ENCODE measurements around the gene PELO.
"Not testable (repeated sequence)": the region's sequence is repeated elsewhere in the genome, so short reads cannot be mapped to it uniquely, and the experiment has no call there.

The PELO gene

DNA sequence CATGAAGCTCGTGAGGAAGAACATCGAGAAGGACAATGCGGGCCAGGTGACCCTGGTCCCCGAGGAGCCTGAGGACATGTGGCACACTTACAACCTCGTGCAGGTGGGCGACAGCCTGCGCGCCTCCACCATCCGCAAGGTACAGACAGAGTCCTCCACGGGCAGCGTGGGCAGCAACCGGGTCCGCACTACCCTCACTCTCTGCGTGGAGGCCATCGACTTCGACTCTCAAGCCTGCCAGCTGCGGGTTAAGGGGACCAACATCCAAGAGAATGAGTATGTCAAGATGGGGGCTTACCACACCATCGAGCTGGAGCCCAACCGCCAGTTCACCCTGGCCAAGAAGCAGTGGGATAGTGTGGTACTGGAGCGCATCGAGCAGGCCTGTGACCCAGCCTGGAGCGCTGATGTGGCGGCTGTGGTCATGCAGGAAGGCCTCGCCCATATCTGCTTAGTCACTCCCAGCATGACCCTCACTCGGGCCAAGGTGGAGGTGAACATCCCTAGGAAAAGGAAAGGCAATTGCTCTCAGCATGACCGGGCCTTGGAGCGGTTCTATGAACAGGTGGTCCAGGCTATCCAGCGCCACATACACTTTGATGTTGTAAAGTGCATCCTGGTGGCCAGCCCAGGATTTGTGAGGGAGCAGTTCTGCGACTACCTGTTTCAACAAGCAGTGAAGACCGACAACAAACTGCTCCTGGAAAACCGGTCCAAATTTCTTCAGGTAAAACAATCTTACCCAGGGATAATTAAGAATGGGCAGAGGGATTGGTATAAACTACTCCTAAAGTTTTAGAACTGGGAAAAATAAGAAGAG, 12.9 kb downstream of the PELO start:
- DNase-seq (ENCODE audit: low read depth in 2 of 2, low spot score in 1 of 2) = no peak

DNA sequence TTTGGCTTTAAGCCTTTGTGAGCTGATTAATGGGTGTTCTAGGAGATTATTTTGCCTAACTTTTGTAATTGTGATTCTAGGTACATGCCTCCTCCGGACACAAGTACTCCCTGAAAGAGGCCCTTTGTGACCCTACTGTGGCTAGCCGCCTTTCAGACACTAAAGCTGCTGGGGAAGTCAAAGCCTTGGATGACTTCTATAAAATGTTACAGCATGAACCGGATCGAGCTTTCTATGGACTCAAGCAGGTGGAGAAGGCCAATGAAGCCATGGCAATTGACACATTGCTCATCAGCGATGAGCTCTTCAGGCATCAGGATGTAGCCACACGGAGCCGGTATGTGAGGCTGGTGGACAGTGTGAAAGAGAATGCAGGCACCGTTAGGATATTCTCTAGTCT, 13.6 kb downstream of the PELO start:
- DNase-seq (ENCODE audit: low read depth in 2 of 2, low spot score in 1 of 2) = no peak

DNA sequence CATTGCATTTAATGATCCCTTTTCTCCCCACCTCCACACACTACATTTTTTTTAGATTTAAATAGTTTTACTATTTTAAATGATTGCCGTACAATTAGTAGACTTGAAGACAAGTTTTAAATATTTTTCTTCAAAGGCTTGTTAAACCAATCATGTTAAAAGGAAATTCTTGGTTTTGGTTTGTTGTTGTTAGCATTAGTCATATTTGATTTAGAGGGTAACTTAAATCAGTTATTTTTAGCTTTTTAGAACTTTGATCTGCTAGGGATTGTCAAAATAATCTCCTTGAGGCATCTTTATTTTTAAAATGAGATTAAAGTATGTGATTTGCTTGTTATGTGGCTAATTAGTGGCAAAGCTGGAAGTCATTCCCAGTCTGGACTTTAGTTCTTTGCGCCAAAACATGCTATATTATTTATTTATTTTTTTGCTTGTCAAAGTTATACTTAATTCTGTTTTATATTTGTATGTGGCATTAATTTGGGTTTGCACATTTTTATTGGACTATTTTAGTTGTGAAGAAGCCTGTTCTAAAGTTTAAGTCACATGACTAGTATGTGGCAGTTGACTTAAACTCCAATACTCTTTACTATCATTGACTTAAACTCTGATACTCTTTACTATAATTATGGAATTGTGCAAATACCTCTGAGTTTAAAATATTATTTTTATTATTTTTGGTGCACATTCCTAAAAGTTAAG, 14.7 kb downstream of the PELO start:
- DNase-seq (ENCODE audit: low read depth in 2 of 2, low spot score in 1 of 2) = no peak

DNA sequence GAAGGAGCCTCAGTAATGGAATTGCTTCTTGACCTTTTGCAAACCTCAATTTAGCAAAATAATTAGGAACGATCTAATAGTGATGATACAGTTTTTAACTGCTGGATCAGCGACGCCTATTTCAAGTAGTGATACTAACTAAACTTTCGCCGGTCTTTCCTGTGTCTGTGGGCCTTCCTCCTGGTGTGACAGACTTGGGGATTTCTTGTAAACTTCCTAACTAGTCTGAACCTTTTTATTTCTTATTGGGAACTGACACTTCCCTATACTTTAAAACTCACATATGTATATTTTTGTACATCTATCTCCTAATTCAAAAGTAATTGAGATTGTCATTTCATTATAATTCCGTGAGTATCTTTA, 15.2 kb downstream of the PELO start:
- no peak for DNase-seq (ENCODE audit: low read depth in 2 of 2, low spot score in 1 of 2)

DNA sequence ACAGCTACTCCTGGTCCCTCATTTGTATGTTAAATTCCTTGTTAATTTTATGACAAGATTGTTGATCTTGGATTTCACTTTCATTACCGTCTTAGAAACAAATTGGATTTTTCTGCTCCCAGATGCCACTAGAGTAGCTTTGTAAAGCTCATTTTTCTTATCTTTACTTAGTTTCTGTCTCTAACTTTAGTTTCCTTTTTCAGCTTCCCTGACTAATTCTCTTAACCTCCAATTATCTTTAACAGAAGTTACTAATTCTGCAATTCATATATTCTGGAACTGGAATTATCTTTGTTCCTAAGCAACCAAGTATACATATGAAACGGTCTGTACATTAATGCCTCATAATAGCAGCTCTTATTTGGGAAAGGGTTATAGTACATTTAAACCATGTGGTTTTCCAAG, 16.7 kb downstream of the PELO start:
- DNase-seq (ENCODE audit: low read depth in 2 of 2, low spot score in 1 of 2) = no peak

DNA sequence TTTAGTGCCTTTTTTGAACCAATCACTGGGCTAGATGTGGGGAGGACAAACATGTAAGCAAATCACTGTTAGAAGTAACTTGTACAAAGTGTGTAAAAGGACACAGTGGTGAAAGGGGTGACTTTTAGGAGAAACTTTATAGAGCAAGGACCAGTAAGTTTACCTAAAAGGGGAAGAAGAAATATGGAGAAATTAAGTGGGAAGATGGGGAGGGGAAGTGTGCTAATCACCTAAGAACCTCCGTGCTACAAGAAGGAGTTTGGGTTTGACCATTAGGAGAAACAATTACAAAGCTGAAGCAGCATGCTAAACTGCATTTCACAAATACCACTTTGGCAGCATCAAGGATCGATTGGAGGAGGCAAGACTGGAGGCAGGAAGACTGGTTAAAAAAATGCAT, 17.3 kb downstream of the PELO start:
- DNase-seq (ENCODE audit: low read depth in 2 of 2, low spot score in 1 of 2) = no peak

DNA sequence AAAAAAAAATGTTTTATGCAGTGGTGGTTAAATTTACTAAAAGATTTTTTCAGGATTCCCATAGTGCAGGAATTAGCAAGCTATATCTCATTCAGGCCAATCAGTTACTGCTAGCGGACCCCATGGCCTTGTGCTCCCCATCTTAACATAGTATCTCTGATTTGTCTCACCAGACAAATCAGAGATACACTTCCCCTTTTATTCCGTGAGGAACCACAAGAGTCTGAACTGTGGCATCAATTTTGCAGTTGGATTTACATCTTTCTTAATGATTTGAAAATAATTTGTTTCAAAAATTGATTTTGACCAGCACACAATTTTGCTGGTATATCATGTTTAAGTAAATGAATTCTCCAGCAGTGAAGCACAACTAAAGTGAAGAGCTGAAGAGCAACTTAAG, 17.9 kb downstream of the PELO start:
- no peak for DNase-seq (ENCODE audit: low read depth in 2 of 2, low spot score in 1 of 2)

DNA sequence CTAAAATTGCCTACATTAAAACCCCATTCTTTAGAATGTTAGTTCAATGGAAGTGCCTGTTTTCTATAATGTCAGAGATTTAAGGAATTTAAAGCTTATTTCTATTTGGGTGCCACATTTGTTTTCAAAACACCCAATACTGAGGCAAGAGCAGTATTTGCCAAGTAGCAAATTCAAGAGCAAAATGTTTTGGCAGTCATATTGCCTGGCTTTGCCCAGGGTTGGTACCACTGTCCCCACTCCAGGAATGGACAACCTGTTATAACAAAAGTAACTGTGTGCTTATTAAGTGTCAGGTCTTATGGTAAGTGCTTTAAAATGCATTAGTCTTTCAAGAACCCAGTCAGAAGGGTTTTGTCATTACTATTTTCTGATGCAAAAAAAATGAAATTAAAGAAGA, 19.3 kb downstream of the PELO start:
- DNase-seq (ENCODE audit: low read depth in 2 of 2, low spot score in 1 of 2) = no peak

DNA sequence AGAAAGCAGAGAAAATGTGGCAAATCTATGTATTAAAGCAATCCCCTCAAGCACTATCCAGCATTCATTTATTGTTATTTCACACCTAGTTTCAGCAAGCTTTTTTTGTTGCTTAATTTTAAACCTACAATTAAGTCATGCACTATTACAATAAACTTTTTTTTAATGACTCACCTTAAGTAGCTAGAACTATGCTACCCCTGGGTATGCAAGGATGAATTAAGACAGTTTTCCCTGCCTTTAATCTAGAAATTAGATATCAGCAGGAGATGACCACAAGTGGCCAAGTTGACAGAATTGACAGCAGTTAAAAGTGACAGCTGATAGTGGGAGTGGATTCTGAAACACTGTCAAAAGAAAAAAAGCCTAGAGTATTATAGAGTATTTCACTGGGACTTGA, 20.0 kb downstream of the PELO start:
- no peak for DNase-seq (ENCODE audit: low read depth in 2 of 2, low spot score in 1 of 2)

DNA sequence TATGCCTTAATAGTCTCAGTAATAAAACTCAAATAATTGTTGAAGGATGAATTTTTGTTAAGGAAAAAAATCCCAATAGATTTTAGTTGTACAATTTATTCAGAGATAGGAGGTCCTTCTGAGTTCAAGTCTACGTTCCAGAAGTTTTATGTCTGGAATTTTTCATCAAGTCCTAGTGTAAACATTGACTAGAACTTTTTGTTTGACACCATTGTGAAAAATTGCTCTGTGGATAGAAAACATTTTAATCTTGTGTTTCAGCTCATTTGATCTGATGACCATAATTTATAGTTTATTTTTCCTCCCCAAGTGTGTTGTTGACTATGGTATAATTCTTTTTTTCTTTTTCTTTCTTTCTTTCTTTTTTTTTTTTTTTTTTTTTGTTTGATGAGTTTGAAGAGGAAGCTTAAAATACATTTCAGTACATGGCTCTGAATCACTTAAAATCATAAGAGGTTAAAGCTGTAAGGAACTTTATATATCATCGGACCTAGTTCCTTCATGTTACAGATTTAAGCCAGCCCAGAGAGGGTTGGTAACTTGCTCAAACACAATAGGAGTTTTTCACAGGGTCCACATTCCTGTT, 20.7 kb downstream of the PELO start:
- DNase-seq (ENCODE audit: low read depth in 2 of 2, low spot score in 1 of 2) = no peak

DNA sequence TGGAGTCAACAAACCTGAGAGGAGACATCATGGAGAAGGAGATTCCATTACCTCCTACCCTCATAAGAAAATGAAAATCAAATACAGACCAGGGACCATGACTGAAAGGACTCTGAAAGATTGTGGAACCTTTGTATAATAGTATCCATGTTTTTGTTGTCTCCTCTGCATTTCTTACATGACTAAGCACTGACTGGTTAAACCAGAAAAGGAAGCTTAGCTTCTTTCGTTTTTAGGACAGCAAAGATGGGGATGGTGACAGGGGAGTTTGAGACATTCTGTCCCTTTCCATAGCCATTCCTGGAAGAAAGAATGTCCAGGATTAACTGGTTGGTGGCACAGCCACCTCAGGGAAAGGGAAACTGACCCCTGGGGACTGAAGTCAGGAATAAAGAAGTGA, 22.2 kb downstream of the PELO start:
- DNase-seq (ENCODE audit: low read depth in 2 of 2, low spot score in 1 of 2) = no peak

DNA sequence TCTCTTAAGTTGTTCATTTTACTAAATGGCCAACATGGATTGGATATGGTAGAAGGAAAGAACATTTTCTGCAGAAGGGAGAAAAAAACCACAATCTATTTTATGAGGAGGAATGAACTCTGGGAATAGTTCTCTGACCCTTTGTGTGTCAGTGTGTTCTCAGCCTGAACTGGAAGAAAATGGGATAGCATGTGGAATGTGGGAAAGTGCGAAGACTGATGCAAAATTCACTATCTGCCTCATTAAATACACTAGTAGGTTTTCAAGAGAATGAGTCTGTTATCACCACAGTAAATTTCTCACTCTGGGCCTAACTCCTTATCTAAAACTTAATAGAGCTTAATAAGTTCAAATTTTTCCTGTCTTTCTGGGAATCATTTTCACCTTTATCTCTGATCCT, 22.7 kb downstream of the PELO start:
- no peak for DNase-seq (ENCODE audit: low read depth in 2 of 2, low spot score in 1 of 2)

DNA sequence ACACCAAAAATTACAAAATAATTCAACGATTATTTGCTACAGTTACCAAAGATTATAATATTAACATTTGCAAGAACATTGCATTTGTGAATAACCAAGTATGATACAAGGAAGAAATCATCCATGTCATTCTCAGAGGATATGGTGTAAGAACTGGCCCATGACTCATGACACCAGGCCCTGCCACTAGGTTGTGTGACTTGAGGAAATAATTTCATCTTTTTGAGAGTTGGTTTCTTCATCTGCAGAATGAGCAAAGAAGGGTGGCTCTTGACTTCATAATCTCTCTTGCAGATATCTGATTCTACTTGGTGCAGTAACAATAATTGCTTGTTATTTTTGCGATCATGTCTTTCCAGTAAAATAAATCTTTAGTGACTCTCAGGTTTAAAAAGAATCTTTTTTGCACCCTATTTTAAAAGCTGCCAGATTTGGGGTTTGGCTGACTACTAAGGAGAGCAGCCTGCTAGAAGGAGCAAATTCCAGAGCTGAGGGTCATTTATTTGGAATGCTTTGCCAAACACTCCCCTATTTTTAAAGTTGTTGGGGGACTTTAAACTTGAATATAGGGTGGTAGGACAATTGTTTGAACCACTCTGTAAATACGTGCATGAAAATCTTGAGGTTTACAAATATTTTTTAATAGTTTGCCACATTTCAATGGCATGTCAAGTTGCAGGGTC, 23.5 kb downstream of the PELO start:
- no peak for DNase-seq (ENCODE audit: low read depth in 2 of 2, low spot score in 1 of 2)

DNA sequence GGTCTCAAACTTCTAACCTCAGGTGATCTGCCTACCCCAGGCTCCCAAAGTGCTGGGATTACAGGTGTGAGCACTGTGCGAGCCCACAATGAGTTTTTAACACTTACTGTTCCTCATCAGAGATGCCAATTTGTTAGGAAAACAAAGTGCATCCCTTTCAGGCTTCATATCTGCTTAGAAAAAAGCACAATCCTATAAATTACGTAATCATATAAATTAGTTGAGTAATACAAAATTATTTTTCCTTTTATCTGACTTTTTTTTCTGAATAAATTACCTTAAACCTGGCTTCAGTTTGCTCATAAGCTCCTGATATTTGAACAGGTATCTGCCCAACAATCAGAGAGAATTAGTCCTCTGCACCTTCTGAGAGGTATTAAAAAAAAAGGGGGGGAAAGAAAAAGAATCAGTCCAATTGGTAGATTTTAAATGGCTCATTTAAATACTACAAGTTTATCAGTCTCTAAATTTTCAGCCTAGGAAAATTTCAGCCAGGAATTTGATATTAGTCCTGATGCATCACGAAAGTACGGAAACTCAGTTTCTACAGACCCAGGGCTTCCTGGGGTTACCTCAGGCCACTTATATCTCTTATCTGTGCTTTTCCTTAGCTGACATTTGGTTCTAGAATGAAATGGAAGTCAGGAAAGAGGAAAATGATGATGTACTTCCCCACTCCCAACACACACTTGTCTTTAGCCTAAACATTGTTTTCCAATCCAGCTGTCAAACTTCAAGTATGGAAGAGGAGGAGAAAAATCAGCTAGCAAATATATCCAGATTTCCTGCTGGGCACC, 26.8 kb downstream of the PELO start:
- no peak for DNase-seq (ENCODE audit: low read depth in 2 of 2, low spot score in 1 of 2)

DNA sequence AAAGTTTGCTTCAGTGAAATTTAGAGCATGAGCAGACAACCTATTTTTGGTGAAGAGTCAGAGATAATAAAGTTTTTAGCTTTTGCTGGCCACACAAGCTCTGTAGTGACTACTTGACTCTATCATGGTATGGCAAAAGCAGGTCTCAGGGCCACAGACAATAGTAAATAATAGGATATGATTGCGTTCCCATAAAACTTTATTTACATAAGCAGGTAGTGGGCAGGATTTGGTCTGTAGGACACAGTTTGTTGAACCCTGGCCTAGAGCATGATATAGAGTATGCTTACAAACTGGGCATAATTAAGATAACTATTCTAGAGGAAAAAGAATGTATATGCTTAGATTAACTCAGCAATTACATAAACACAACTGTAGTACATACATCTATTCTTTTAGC, 30.1 kb downstream of the PELO start:
- DNase-seq (ENCODE audit: low read depth in 2 of 2, low spot score in 1 of 2) = no peak

DNA sequence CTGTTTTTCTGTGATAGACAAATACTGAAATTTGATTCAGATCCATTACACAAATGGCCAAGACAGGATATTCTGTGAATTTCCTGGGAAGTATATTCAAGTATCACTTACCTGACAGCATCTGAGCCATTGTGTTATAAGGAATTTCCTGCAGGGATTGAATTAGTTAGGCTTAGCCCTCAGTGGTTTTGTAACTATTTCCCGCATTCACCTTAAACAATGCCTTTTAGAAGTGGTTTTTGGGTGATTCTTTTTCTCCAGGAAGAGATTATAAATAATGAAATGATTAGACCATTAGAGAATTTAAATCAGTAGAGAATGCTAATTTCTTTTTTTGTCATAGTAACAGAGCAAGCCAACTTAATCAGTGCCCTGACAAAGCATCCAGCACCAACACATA, 30.6 kb downstream of the PELO start:
- no peak for DNase-seq (ENCODE audit: low read depth in 2 of 2, low spot score in 1 of 2)

DNA sequence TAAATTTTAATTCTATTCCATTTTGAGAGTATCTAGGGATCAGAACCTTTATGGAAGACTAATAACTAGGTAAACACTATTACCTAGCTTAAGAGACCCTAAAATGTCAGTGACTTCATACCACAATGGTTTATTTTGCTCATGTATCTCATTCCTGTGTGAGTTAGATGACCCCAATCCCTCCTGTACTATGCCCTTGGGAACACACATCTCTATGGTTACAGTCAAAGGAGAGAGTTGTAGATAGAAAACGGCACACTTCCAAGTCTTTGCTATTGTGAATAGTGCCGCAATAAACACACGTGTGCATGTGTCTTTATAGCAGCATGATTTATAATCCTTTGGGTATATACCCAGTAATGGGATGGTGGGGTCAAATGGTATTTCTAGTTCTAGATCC, 31.1 kb downstream of the PELO start:
- DNase-seq (ENCODE audit: low read depth in 2 of 2, low spot score in 1 of 2) = not testable (repeated sequence)

DNA sequence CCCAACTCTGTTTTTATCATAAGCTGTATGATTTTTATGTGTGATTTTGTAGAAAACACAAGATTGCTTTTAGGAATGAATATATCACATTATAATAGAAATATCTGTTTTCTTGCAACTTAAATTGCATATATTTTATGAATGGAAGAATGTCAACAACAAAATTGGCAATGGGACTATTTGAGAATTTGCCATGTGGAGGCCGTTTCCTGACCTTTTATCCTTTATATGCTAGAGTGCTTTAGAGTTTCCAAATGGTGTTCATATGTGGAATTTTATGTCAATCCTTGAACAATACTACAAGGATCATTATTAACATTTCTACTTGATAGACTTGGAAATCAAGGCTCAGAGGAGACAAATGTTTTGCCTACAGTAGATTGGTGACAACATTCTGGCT, 34.2 kb downstream of the PELO start:
- no peak for DNase-seq (ENCODE audit: low read depth in 2 of 2, low spot score in 1 of 2)

DNA sequence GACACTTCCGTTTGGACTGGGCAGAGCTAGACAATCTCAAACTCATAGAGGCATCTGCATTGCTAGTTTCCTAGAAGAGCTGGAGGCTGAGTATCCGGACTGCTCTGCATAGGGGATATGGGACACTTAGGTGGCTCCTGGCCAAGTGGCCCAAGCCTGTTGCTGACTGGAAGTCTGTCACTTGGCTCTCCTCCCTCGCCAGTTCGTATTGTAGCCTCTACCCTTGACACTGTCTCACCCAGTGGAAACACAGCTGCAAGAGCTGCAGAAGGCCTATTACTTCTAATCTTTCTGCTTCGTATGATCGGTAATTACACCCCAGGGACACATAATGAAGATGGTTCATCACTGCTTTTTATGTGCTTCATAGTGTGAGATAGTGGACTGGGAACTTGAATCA, 34.7 kb downstream of the PELO start:
- no peak for DNase-seq (ENCODE audit: low read depth in 2 of 2, low spot score in 1 of 2)

DNA sequence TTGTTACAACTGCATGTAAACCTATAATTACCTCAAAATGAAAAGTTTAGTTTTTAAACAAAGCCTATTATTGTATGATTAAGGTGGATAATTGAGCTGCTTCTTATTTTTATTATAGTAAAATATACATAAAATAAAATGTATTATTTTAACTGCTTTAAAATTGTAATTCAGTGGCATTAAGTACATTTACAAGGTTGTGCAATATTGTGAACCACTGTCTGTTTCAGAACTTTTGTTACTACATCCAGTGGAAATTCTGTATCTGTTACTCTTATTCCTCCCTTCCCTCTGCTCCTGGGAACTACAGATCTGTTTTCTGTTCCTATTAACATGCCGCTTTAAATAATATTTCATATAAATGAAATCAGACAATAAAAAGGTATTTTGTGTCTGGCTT, 37.1 kb downstream of the PELO start:
- DNase-seq (ENCODE audit: low read depth in 2 of 2, low spot score in 1 of 2) = no peak

DNA sequence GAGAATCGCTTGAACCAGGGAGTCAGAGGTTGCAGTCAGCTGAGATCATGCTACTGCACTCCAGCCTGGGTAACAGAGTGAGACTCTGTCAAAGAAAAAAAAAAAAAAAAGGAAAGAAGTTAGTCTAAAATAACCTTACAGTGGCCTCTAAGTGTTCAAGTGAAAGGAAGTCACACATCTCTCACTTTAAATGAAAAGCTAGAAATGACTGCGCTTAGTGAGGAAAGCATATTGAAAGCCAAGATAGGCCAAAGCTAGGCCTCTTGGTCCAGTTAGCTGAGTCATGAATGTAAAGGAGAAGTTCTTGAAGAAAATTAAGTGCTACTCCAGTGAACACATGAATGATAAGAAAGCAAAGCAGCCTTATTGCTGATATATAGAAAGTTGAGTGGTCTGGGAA, 38.1 kb downstream of the PELO start:
- DNase-seq (ENCODE audit: low read depth in 2 of 2, low spot score in 1 of 2) = no peak
